DMS 273 treated with DMSO at 0.1 percent for 48 hours (cell line): ENCODE results near the gene NAP1L5.

ENCODE experiments used
- DNase-seq: peaks from one replicate; lab custom pipeline; 2025; lab: John Stamatoyannopoulos, UW

The NAP1L5 gene

DNA sequence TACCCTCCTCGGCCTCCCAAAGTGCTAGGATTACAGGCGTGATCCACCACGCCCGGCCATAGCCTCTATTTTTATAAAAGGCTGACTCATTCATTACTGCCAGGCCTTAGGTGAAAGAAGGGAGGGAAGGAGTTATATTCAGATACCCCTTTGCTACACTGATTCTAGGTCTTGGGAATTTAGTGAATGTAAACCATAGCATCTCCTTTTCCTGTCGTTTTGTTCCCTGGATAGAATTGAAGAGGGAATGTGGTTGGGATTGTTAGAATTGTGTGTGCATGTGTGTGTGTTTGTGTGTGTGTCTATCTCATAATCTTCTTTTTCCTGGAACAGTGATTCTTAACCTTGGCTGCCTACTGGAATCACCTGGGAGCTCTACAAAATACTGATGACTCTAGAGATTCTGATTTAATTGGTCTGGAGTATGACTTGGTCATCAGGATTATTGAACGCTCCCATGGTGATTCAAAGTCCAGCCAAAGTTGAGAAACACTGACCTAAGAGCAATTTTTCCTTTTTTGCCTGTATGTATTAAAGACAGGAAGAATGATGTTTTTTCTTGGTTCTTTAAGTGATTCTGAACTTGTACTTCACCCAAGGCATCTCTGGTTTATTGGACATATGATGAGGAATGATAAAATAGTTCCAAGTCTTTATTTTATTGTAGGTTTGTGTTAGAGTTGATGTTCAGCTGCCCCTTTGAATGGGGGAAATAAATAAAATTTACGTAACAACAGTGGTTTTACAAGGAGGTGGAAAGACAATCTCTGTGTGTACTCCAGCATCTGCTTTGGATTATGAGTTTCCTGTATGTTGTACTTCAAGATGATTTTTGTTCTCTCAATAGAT is 37.0 kb downstream of the NAP1L5 start:
- DNase-seq, result no peak

DNA sequence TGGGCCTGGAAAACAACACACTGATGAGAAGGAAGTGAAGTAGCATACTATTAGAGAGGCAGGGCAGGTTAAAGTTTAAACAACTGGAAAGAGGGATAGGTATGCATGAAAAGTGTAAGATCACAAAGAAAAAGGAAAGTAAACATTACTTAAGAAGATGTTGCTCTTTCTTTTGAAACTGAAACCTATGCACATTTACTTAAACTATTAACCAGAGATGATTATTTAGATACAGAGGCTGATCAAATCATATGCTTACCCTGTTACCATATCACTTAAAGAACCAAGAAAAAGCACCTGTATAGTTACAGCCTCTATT is 37.8 kb downstream of the NAP1L5 start:
- no peak for DNase-seq

DNA sequence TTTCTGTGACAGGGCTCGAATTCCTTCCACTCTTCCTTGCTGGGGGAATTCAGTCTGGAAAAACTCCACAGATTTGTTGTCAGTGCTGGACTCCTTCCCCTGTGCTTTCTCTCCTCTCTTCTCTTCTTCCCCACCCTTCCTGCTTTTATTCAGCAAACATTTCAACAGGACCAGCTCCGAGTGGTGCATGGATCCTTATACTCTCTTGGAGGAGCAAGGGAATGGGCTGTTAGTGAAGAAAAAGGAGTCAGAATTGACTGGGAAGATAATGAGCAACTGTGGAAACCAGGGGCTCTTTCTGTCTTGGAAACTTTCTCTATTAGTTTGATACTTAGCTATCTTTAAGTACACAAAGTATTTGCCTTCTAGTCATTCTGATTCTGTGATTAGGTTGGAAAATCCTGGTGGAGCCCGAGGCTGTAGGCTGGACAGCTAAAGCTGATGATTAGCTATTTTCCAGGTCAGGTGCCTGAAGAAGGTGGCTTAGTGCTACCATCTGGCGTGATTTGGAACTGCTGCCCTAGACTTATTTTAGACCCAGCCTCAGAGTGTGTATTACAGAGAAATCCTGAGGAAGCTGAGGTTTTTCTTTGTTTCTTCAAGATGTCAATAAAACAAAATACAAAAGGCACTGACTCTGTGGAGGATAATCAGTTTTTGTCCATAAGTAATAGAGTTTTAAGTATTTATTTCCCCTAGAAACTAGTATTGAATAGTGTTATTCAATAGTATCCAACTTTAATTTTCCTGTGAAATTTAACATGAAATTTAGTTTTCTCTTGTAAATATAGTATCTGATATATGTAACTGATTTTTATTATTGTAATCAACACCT is 38.4 kb downstream of the NAP1L5 start:
- peak; percentile 1 for DNase-seq

DNA sequence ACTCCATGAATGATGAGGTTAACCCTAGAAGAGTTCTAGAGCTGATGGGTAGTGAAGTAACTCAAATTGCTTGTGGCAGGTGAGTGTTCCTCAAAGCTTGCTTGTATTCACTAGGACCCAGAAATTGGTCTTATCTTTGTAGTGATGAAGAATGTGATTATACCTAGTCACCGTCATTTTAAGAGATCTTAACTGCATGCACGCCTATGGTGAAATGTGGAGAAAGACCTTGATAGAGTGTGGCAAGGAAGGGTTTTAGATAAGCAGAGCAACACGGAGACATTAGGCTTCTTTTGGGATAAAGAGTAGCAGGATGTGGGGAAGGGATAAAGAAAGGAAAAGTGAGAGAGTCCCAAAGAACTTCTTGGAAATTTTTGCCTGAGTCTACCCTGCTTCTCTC is 42.4 kb downstream of the NAP1L5 start:
- no peak for DNase-seq

DNA sequence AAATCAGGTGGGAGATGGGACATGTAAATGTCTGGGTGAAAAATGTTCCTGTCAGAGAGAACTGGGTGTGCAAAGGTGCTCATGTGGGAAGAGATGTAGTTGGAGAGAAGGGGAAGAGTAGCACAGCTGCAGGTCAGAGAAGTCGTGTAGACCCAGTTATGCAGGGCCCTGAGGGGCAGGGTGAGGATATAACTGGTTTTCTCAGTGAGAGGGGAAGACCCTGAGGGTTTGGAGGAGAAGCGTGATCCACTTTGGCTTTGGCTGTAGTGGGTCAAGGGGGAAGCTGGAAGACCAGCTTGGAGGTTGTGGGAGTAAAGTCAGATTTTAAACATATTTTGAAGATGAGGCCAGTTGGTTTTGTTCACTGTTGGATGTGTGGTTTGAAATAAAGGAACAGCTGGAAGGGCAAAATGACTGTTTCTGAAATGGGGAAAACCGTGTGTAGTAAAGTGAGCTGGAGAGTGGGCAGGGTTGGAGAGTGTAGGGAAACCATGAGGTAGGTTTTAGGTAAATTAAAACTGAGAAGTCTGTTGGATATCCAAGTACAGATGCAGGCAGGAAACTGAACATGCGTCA is 44.2 kb downstream of the NAP1L5 start:
- no peak for DNase-seq

DNA sequence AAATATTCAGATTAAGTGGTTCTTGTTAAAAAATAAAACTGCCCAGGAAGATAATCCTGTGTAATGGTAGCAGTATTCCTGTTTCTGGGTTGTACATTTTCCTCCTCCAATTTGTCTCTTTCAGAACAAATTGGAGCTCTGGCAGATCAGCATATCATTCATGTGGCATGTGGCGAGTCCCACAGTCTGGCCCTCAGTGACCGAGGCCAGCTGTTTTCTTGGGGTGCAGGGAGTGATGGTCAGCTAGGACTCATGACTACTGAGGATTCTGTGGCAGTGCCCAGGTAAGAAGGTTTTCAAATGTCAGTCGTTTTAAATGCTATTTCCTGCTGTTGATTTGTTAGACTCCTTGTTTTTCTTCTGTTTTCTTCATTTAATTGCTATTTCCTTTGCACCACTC is 47.9 kb downstream of the NAP1L5 start:
- no peak for DNase-seq

DNA sequence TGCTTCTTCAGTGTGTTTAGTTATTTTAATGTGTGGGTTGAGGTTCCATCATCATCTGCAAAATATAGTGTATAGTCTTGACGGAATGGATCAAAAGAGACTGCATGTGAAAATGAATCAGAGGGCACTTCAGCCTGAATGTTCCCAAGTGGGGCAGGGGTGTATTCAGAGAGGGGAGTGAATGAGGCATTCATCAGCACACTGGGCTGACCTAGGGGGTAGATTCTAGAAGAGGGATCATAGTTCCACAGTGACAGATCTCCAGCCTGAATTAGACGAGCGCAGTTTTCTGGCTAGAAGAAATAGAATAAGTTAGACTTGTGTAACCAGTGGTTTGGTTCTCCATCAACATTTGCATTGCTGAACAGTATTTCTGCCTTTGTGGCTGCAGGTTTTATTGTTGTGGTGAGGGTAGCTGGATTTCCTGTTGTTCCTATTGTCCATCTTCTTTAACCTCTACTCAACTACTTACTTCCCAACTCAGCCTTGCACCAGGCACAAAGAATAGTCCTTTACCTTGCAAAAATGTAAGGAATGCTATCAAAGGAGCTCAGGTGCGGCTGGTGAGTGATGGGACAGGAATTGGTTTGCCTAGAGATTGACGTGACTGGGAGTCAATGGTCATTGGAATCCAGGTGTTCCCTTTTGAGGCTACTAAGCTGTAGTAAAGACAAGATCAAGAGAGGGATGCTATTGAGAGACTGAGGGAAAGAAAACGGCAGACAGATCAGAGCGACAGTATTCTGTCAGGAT is 50.9 kb downstream of the NAP1L5 start:
- no peak for DNase-seq

DNA sequence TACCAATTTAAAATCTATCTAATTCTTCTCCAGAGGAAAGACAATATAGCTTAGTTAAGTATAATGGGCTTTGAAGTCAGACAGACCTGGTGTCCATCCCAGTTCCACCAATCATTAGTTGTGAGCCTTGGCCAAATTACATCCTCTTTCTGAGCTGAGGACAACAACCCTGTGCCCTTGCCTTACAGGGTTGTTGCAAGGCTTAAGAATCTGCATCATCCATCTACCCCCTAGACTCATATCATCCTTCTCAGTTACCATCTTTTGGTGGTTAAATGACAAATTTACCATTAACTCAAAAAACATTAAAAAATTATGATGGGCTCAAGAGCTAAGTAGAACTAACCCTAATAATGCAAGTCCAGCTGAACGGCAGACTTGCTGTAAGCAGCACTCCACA is 51.6 kb downstream of the NAP1L5 start:
- DNase-seq, result no peak
